NCI-H1417 treated with DMSO at 0.1 percent for 48 hours (cell line): ENCODE results near the gene TRABD2B.

Source experiments
- DNase-seq: peaks from one replicate; lab custom pipeline; 2025; lab: John Stamatoyannopoulos, UW

The TRABD2B gene

DNA sequence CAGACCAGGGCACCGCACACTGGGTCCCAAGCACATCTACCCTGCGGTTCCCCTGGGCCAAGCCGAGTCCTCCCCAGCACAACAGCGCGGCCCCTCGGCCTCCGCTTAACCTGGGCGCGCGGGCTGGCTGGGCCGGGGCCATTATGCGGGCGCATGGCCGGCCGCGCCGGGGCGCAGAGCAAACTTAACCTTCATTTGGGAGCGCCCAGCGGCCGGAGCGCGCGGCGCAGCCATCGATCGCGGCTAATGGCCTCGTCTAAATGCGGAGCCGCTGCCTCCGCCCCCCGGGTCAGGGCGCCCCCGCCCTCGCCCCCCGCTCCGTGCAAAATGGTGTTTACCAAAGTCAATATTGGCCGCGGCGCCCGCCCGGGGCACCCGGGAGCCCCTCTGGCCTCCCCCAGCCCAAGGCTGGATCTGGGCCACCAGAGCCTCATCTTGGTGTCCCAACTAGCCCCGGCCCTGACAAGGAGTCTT is 272.1 kb downstream of the TRABD2B start:
- no peak for DNase-seq

DNA sequence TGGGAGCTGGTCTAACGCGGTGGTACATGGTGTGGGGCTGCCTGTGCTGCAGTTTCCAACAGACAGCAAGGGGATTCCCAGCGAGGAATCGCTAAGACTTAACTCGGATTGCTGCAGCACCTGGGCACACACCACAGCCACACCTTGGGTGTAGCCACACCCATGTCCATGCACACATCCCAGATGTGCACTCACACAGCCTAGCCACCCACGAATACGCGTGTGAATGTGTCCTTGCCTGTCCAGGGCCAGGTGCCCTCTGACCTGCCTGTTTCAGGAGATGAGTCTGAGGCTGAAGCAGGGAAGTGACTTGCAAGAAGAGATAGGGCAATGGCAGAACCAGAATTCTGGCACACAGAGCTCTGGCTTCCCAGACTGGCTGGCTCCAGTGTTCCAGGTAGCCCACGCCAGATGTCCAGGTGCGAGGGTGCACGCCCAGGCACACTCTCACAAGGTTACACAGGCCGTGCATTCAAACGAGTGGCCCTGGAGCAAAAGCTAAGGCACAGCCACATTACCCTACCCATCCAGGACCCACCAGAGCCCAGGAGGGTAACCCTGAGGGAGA is 272.7 kb downstream of the TRABD2B start:
- DNase-seq: no peak

DNA sequence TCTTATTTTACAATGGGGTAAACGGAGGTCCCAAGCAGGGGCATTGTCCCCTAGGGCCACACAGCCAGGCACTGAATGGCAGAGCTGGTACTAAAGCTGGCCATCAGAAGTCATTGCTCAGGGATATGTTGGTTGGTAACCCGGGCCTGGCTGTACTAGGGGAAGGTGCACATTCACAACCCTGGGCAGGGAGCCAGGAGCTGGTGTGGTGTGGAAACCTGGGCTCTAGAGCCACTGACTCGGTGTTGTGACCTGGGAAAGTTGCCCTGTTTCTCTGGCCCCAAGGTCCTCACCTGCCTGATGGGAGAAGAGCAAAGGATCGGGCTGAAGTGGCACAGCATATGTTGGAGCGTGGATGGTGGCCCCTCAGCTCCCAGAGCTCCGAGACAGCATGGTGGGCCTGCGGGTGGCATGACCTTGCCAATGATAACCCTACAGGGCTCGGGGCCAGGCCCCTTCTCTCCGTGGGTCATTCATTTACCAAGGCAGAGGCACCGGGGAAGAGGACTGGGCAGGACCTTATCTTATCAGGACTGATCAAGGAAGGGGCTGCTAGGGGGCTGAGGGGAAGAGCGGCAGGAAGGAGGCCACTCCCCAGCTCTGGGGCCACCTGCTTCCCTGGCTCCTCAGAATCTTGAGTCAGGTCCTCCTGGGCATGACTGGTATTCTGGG is 274.1 kb downstream of the TRABD2B start:
- no peak for DNase-seq

DNA sequence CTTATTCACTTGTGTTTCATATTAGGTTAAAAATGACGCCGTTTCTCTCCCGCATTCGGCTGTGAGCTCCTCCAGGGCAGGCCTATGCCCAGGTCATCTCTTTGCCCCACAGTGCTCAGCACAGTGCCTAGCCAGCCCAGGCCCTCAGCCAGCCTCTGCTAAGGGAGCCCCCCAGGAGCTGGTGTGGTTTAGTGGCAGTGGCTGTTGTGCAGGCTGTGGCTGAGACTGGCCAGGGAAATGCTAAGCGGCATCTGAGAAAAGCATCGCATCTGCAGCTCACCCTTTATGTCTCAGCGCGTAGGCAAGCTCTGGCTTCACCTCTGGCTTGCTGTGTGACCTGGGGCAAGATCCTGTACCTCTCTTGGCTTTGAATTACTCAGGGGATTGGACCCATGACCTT is 275.1 kb downstream of the TRABD2B start:
- DNase-seq: no peak

DNA sequence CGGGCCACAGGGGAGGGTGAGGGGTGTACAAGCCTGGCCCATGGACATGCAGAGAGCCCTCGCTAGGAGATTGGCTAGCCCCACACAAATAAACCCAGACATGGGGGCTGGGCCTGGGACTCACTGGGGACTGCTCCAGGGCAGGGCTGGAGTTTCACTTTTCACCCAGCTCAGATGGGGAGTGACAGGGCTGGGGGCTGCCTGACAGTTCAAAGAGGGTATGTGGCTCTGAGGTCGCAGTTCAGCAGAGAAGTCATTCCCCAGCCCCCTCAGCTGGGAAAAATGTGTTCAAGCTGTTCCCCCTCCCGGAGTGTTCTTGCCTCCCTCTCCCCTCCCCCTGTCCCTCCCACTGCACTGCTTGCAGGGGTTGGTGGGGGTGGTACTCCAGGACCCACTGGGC is 277.1 kb downstream of the TRABD2B start:
- DNase-seq: no peak

DNA sequence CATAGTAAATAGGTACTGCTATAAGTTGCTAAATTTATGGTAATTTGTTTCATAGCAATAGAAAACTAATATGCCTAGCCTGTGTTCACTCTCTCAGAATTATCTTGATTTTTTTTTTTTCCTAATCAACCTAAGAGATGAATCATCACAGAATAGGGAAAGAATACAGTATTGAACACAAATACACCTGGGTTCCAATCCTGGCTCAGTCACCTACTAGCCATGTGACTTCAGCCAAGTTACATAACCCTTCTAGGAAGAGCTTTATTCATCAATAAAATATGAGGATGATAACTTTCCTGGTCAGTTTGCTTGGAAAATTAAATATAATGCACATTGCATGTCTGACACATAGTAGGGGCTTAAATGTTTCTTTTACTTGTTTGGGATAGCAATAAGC is 279.8 kb downstream of the TRABD2B start:
- DNase-seq: no peak

DNA sequence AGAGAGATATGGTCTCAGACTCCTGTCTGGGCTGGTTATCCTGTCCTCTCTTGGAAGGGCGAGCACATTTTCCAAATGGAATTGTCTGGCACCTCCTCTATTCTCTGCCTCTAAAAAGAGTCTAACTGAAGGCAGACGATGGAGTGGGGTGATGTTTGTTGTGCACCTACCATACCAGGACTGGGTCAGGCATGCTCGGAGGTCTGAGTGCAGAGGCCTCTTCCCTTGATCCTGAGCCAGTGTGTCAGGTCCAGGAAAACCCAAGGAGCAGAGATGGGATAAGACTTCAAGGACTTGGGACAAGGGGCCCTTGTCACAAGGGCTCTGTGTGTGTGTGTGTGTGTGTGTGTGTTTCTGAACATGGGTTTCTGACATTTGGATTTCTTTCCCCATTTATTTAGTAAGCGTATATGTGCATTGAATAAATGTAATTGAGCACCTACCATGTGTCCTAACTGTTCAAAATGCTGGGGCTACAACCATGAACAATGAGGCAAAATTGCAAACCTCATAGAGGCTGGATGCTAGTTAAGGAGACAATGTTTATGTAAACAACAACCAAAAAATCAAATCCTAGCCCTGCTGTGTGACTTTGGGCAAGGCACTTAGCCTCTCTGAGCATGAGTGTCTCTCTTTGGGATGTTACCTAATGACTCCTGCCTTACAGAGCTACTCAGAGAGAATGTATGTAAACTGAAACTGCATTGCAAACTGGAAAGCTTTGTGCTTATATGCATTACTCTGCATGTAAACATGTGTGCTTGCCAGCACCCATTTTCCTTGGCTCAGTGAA is 283.0 kb downstream of the TRABD2B start:
- DNase-seq: no peak

DNA sequence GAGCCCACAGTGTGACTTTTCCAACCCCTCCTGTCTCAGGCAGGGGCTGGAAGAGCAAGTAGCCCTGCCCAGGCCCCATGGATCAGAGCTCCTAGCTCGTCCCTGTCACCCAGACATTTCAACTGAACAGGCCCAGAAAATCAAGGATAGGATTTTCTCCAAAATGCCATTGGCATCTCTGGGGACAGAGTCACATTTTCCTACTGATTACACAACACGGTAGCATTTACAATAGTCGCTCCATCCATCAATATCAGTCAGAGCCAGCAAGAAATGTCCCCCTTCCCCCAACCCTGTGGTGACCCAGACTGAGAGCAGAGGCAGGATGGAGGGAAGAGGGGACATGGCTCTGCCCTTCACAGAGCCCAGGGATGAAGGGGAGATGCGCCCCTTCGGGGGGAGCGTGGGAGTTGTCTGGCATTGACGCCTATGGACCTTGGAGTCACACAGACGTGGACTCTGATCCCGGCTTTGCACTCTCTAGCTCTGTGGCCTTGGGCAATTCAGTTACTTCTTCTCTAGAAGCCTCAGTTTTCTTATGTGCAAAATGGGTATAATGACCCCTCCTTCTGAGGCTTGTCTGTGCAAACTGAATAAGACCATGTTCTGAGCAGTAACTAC is 283.7 kb downstream of the TRABD2B start:
- no peak for DNase-seq

DNA sequence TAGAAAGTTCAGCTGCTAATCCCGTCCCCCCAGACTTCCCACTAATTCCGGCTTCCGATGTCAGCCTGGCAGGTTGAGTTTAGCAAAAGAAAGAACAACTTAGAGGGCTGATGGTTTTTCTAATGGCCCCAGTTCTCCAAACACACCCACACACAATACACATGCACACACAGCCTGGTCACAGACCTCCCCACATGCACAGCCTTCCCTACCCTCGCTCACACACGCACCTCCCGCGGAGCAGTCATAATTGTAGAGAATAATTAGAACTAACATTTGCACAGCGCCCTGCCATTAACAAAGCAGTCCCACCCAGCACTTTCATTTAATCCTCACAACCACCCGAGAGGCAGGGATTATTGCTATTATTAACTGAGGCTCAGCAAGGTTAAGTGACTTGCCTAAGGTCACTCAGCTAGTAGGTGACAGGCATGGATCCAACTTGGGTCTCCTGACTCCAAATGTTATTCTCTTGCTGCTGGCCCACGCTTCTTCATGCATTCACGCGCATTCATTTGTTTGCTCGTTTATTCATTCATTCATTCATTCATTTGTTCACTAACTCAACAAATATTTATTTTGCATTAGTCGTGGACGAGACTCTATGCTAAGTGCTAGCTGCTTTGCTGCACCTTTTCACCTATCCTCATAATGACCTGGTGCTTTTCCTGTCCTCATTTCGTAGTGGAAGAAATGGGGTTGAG is 284.4 kb downstream of the TRABD2B start:
- DNase-seq: no peak

DNA sequence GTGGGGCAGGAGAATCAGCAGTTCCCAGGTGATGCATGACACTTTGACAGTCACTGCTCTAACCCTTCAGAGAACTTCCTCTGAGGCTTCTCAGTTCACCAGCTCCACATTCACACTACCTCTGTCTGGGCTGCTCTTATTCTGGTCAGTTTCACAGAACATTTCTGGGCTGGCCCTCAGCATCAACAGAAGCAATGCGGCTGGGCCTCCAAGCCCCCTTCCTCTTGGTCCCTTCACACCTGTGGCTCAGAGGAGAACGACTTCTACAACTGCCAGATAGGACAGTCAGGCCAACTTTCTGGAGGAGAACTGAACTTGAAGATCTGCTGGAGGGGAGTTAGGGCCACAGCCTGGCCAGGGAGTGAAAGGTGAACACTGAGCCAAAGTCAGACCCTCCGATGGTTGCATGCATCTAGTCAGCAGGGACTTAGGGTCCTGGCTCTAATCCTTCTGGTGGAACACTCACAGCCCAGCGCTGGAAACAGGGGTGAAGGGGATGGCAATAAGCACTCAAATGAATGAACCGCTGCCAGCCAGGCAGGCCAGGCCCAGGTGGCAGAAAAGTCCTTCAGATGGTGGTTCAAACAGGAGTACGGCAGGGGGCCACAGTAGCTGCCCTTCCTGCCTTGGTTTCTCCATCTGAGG is 285.2 kb downstream of the TRABD2B start:
- DNase-seq: no peak

DNA sequence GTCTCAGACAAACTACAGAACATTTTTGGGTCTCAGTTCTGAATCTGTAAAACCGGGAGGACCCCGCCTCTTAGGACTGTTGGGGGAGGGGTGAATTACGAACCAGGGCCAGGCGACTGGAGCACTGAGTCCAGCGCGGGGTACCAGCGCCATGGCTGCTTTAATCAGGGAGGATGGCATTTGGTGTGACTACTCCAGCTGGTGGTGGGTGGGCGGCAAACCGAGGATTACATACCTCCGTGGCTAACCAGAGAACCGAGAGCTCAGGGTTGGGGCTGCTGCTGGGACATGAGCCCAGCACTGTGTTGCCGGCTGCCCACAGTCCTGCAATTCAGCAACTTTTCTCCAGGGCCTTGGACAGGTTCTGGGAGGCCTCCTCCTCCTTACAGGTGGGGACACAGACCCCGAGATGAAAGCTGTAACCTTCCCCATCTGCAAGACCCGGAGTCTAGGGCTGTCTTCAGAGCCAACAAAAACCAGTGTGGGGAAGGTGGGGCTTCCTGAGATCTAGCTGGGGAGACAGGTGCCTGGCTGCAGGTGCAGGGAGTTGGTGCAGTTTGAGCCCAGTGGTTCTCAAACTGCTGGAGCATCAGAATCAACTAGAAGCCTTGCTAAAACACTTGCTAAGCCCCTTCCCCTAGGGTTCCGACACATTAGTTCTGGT is 285.9 kb downstream of the TRABD2B start:
- DNase-seq: no peak
